Liver (tissue), 9 donors: ENCODE results near the gene MAD2L2. TPM values are rescaled to one million over a fixed set of nuclear protein-coding genes. Genes with fewer than 3 reads are reported as not detected.

Experiments
- DNase-seq: peaks from one replicate; pipeline ENCODE4 v3.0.0-alpha.2; 2017; ENCODE audit warnings: low spot score
- H3K27ac ChIP-seq, 2 donors: one replicate each; pipeline ENCODE4 v1.7.0; 2013; ENCODE audit warnings: inconsistent platforms in 2 of 2, low read length in 2 of 2, control low read depth in 1 of 2, low read depth in 1 of 2, mild to moderate bottlenecking in 1 of 2
- H3K27me3 ChIP-seq, 4 donors: one replicate each; pipeline versions ENCODE4 v1.6.1 to v1.7.0; 2013; ENCODE audit warnings: low read length in 3 of 4, inconsistent platforms in 1 of 4, mild to moderate bottlenecking in 1 of 4, moderate library complexity in 1 of 4; ENCODE audit not compliant: control insufficient read depth in 4 of 4, insufficient read depth in 4 of 4
- H3K36me3 ChIP-seq, 4 donors: one replicate each; pipeline versions ENCODE4 v1.6.1 to v1.7.0; 2013; ENCODE audit warnings: low read length in 3 of 4, mild to moderate bottlenecking in 3 of 4, low read depth in 1 of 4, moderate library complexity in 1 of 4; ENCODE audit not compliant: control insufficient read depth in 4 of 4, insufficient read depth in 3 of 4
- H3K4me1 ChIP-seq, 4 donors: one replicate each; pipeline versions ENCODE4 v1.6.1 to v1.7.0; 2013; ENCODE audit warnings: low read length in 3 of 4, mild to moderate bottlenecking in 3 of 4, moderate library complexity in 1 of 4; ENCODE audit not compliant: control insufficient read depth in 4 of 4, insufficient read depth in 4 of 4
- H3K4me3 ChIP-seq, 3 donors: one replicate each; pipeline versions ENCODE4 v1.6.1 to v1.7.0; 2013; ENCODE audit warnings: low read length in 3 of 3, control low read depth in 1 of 3, low read depth in 1 of 3, mild to moderate bottlenecking in 1 of 3
- H3K9ac ChIP-seq, 2 donors: one replicate each; pipeline ENCODE4 v1.7.0; 2013; ENCODE audit warnings: low read length in 2 of 2, mild to moderate bottlenecking in 2 of 2, moderate library complexity in 2 of 2, control low read depth in 1 of 2, low read depth in 1 of 2
- H3K9me3 ChIP-seq, 4 donors: one replicate each; pipeline versions ENCODE4 v1.6.1 to v1.7.0; 2013; ENCODE audit warnings: low read length in 3 of 4; ENCODE audit not compliant: control insufficient read depth in 4 of 4
- EGR1 ChIP-seq, 2 donors: IDR thresholded peaks; 2 replicates each; pipeline ENCODE4 v1.6.1; 2016 to 2018; ENCODE audit warnings: antibody characterized with exemption in 2 of 2, low read depth in 2 of 2
- FOXA1 ChIP-seq: IDR thresholded peaks from 2 replicates; pipeline ENCODE4 v1.6.1; 2016; ENCODE audit warnings: antibody characterized with exemption
- FOXA2 ChIP-seq: IDR thresholded peaks from 2 replicates; pipeline ENCODE4 v1.6.1; 2016; ENCODE audit warnings: antibody characterized with exemption
- HNF4A ChIP-seq, 2 donors: conservative IDR thresholded peaks; 2 replicates each; pipeline ENCODE4 v1.6.1; 2016; ENCODE audit warnings: antibody characterized with exemption in 2 of 2, mild to moderate bottlenecking in 2 of 2
- HNF4G ChIP-seq: IDR thresholded peaks from 2 replicates; pipeline ENCODE4 v1.6.1; 2016; ENCODE audit warnings: antibody characterized with exemption
- JUND ChIP-seq, 2 donors: IDR thresholded peaks; 2 replicates each; pipeline ENCODE4 v1.6.1; 2016; ENCODE audit warnings: antibody characterized with exemption in 2 of 2
- NR2F2 ChIP-seq: IDR thresholded peaks from 2 replicates; pipeline ENCODE4 v1.6.1; 2016; ENCODE audit warnings: antibody characterized with exemption
- RAD21 ChIP-seq, 2 donors: IDR thresholded peaks; 2 replicates each; pipeline ENCODE4 v1.6.1; 2016; ENCODE audit warnings: antibody characterized with exemption in 2 of 2, mild to moderate bottlenecking in 2 of 2
- RXRA ChIP-seq, 2 donors: IDR thresholded peaks; 2 replicates each; pipeline ENCODE4 v1.6.1; 2017 to 2018; ENCODE audit warnings: antibody characterized with exemption in 2 of 2, mild to moderate bottlenecking in 1 of 2
- SP1 ChIP-seq: IDR thresholded peaks from 2 replicates; pipeline ENCODE4 v1.6.1; 2018; ENCODE audit warnings: antibody characterized with exemption, mild to moderate bottlenecking
- TAF1 ChIP-seq: conservative IDR thresholded peaks from 2 replicates; pipeline ENCODE4 v1.6.1; 2016; ENCODE audit warnings: antibody characterized with exemption, mild to moderate bottlenecking
- YY1 ChIP-seq: IDR thresholded peaks from 2 replicates; pipeline ENCODE4 v1.6.1; 2016; ENCODE audit warnings: antibody characterized with exemption, mild to moderate bottlenecking
- WGBS: extraction: QIAGEN DNeasy Blood & Tissue Kit; methylation state at CpG from one replicate; pipeline ENCODE4 v1.1.7; 2013; 5-methylcytosine and 5-hydroxymethylcytosine counted together
- polyA plus RNA-seq, 2 donors: library from polyadenylated mRNA; stranded (reverse) in 1 of 2; unstranded in 1 of 2; fragments of 200-250 nt in 1 of 2; fragments of >200 nt in 1 of 2; fragmentation: Nextera tagmentation in 1 of 2; extraction: Ambion mirVana in 1 of 2; gene quantifications; one replicate each; pipeline versions ENCODE4 v1.2.1 to v1.2.3, GENCODE V29; 2013 to 2015
- total RNA-seq, 2 donors: library from RNA; depleted of rRNA; stranded (reverse); fragments of >200 nt; gene quantifications; one replicate each; pipeline ENCODE4 v1.2.3, GENCODE V29; 2014
- TF ChIP-seq, protein P1 (sequence below): fragments of 150-350 bp; IDR thresholded peaks from 2 replicates; pipeline ENCODE4 v1.5.1; 2017; ENCODE audit warnings: improper control_type of control experiment, low read depth, low read length; ENCODE audit not compliant: missing input control
- TF ChIP-seq, protein P2 (sequence below): IDR thresholded peaks from 2 replicates; pipeline ENCODE4 v1.6.1; 2016; ENCODE audit warnings: antibody characterized with exemption
- TF ChIP-seq, protein P3 (sequence below): IDR thresholded peaks from 2 replicates; pipeline ENCODE4 v1.6.1; 2016; ENCODE audit warnings: antibody characterized with exemption
- TF ChIP-seq, protein P4 (sequence below): IDR thresholded peaks from 2 replicates; pipeline ENCODE4 v1.6.1; 2016; ENCODE audit warnings: antibody characterized with exemption
- TF ChIP-seq, protein P5 (sequence below): IDR thresholded peaks from 2 replicates; pipeline ENCODE4 v1.6.1; 2016; ENCODE audit warnings: antibody characterized with exemption, mild to moderate bottlenecking
- donor health status: healthy.
- donor health status: healthy.
- donor health status: healthy.
- donor health status: healthy.
- donor health status: healthy.

MAD2L2 gene
- total and polyA plus RNA-seq, 4 donors = 17.5 to 43.1 (median 31.9) TPM

DNA sequence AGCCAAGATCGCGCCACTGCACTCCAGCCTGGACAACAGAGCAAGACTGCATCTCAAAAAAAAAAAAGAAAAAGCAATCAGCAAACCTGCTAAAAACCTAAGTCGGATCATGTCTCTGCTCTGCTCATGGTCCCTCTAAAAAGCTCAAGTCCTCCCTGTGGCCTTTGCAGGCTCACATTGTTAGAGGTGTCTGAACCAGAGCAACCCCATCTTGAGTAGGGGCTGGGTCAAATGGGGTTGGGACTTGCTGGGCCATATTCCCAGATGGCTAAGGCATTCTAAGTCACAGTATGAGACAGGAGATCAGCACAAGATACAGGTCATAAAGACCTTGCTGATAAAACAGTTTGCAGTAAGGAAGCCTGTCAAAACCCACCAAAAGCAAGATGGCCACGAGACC is 7.6 kb upstream of the MAD2L2 start:
- TF ChIP-seq, protein P1, sequence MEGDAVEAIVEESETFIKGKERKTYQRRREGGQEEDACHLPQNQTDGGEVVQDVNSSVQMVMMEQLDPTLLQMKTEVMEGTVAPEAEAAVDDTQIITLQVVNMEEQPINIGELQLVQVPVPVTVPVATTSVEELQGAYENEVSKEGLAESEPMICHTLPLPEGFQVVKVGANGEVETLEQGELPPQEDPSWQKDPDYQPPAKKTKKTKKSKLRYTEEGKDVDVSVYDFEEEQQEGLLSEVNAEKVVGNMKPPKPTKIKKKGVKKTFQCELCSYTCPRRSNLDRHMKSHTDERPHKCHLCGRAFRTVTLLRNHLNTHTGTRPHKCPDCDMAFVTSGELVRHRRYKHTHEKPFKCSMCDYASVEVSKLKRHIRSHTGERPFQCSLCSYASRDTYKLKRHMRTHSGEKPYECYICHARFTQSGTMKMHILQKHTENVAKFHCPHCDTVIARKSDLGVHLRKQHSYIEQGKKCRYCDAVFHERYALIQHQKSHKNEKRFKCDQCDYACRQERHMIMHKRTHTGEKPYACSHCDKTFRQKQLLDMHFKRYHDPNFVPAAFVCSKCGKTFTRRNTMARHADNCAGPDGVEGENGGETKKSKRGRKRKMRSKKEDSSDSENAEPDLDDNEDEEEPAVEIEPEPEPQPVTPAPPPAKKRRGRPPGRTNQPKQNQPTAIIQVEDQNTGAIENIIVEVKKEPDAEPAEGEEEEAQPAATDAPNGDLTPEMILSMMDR = no peak
- TF ChIP-seq HNF4A (conservative IDR thresholded peaks at IDR 0.05) = no peak
- no peak for TF ChIP-seq HNF4G
- no peak for TF ChIP-seq JUND (IDR thresholded peaks at IDR 0.05)
- no peak for TF ChIP-seq RAD21 (IDR thresholded peaks at IDR 0.05)
- TF ChIP-seq FOXA2 = no peak
- no peak for TF ChIP-seq RXRA (IDR thresholded peaks at IDR 0.05)
- TF ChIP-seq SP1 = no peak
- TF ChIP-seq, protein P2, sequence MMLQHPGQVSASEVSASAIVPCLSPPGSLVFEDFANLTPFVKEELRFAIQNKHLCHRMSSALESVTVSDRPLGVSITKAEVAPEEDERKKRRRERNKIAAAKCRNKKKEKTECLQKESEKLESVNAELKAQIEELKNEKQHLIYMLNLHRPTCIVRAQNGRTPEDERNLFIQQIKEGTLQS = no peak
- TF ChIP-seq FOXA1 = no peak
- TF ChIP-seq, protein P3, sequence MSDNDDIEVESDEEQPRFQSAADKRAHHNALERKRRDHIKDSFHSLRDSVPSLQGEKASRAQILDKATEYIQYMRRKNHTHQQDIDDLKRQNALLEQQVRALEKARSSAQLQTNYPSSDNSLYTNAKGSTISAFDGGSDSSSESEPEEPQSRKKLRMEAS = no peak
- TF ChIP-seq, protein P4, sequence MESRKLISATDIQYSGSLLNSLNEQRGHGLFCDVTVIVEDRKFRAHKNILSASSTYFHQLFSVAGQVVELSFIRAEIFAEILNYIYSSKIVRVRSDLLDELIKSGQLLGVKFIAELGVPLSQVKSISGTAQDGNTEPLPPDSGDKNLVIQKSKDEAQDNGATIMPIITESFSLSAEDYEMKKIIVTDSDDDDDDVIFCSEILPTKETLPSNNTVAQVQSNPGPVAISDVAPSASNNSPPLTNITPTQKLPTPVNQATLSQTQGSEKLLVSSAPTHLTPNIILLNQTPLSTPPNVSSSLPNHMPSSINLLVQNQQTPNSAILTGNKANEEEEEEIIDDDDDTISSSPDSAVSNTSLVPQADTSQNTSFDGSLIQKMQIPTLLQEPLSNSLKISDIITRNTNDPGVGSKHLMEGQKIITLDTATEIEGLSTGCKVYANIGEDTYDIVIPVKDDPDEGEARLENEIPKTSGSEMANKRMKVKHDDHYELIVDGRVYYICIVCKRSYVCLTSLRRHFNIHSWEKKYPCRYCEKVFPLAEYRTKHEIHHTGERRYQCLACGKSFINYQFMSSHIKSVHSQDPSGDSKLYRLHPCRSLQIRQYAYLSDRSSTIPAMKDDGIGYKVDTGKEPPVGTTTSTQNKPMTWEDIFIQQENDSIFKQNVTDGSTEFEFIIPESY = no peak
- no peak for TF ChIP-seq TAF1
- Histone ChIP-seq H3K4me1 (peaks cover 7 to 11% (median 8%) of the 10 kb centered on the region in 4 donors), H3K27ac (no peak overlapping the region), H3K9me3 (no peaks in the 10 kb centered on the region), H3K36me3 (no peaks in the 10 kb centered on the region), H3K4me3 (no peak overlapping the region), H3K9ac (no peak overlapping the region), H3K27me3 (peaks cover 0 to 10% (median 3%) of the 10 kb centered on the region in 4 donors)
- 95% methylated on average over 4 of the region's 4 CpGs for WGBS
- DNase-seq = no peak

DNA sequence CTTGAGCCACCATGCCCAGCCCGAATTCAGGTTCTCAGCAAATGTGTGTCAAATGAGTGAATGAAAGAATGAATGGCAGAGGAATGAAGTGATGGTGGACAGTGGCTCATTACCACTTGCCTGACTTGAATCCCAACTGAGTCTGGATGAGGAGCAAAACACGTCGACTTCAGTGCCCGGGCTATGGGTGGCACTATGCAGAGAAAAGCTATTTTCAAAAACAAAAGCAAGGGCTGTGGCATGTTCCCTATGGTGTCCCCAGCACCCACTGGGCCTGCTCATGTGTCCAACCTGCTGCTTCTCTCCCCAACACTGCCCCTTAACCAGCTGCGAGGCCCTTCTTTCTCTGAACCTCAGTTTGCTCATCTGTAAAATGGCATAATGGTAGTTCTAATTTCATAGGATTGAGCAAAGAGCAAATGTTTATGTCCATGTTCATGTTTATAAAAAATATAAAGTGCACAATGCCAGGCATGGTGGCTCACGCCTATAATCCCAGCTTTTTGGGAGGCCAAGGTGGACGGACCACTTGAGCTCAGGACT is 4.3 kb upstream of the MAD2L2 start:
- no peaks in the 10 kb centered on the region for H3K36me3 ChIP-seq
- H3K27me3 ChIP-seq = peaks cover 0 to 4% (median 0%) of the 10 kb centered on the region in 4 donors
- H3K27ac ChIP-seq = no peak overlapping the region
- H3K9ac ChIP-seq = no peak overlapping the region
- no peak for DNase-seq
- TF ChIP-seq RAD21 (IDR thresholded peaks at IDR 0.05) = no peak
- TF ChIP-seq SP1 = no peak
- no peak for TF ChIP-seq JUND (IDR thresholded peaks at IDR 0.05)
- TF ChIP-seq, protein P3 = no peak
- TF ChIP-seq, protein P5, sequence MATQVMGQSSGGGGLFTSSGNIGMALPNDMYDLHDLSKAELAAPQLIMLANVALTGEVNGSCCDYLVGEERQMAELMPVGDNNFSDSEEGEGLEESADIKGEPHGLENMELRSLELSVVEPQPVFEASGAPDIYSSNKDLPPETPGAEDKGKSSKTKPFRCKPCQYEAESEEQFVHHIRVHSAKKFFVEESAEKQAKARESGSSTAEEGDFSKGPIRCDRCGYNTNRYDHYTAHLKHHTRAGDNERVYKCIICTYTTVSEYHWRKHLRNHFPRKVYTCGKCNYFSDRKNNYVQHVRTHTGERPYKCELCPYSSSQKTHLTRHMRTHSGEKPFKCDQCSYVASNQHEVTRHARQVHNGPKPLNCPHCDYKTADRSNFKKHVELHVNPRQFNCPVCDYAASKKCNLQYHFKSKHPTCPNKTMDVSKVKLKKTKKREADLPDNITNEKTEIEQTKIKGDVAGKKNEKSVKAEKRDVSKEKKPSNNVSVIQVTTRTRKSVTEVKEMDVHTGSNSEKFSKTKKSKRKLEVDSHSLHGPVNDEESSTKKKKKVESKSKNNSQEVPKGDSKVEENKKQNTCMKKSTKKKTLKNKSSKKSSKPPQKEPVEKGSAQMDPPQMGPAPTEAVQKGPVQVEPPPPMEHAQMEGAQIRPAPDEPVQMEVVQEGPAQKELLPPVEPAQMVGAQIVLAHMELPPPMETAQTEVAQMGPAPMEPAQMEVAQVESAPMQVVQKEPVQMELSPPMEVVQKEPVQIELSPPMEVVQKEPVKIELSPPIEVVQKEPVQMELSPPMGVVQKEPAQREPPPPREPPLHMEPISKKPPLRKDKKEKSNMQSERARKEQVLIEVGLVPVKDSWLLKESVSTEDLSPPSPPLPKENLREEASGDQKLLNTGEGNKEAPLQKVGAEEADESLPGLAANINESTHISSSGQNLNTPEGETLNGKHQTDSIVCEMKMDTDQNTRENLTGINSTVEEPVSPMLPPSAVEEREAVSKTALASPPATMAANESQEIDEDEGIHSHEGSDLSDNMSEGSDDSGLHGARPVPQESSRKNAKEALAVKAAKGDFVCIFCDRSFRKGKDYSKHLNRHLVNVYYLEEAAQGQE = no peak
- TF ChIP-seq TAF1 = no peak
- no peak for TF ChIP-seq EGR1 (IDR thresholded peaks at IDR 0.05; ENCODE audit: low read depth in 2 of 2)
- TF ChIP-seq, protein P1 = no peak
- TF ChIP-seq YY1 = no peak
- no peak for TF ChIP-seq HNF4A (conservative IDR thresholded peaks at IDR 0.05)
- no peak for TF ChIP-seq NR2F2
- TF ChIP-seq FOXA1 = no peak
- TF ChIP-seq, protein P4 = no peak
- TF ChIP-seq RXRA (IDR thresholded peaks at IDR 0.05) = no peak
- TF ChIP-seq FOXA2 = no peak
- H3K4me1 ChIP-seq = peaks cover under 1 to 15% (median 11%) of the 10 kb centered on the region in 4 donors
- WGBS = 93% methylated on average over 7 of the region's 7 CpGs
- no peaks in the 10 kb centered on the region for H3K9me3 ChIP-seq
- no peak overlapping the region for H3K4me3 ChIP-seq
